ENCODE data around the gene KHDC4.

The KHDC4 gene

DNA sequence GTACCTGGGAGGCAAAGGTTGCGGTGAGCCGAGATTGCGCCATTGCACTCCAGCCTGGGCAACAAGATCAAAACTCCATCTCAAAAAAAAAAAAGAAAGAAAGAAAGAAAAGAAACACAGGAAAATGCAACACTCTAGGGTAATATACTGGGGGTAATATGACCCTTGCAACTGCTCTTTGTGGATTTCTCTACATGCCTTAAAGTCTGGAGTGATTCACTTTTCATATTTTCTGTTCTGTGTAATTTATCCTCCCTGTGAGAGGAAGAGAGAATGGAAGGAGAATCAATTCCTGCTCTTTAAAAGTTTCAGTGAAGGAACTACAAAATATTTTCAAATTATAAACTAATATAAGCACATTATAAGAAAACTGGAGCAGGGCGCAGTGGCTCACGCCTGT, 45.7 kb downstream of the KHDC4 start:
- peak; percentile 36; the same call in 2 of the 3 replicates for ATAC-seq
- no peak for TF ChIP-seq OSR1 (CRISPR knock-in tag; IDR thresholded peaks at IDR 0.05)
- TF ChIP-seq CSDC2 (CRISPR knock-in tag; IDR thresholded peaks at IDR 0.05) = no peak
- TF ChIP-seq CSRNP3 (CRISPR knock-in tag; IDR thresholded peaks at IDR 0.05) = no peak
- TF ChIP-seq ZNF565 (CRISPR knock-in tag; conservative IDR thresholded peaks at IDR 0.05; ENCODE audit: low read depth) = no peak
- TF ChIP-seq, protein P1, sequence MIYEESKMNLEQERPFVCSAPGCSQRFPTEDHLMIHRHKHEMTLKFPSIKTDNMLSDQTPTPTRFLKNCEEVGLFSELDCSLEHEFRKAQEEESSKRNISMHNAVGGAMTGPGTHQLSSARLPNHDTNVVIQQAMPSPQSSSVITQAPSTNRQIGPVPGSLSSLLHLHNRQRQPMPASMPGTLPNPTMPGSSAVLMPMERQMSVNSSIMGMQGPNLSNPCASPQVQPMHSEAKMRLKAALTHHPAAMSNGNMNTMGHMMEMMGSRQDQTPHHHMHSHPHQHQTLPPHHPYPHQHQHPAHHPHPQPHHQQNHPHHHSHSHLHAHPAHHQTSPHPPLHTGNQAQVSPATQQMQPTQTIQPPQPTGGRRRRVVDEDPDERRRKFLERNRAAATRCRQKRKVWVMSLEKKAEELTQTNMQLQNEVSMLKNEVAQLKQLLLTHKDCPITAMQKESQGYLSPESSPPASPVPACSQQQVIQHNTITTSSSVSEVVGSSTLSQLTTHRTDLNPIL (CRISPR knock-in tag; IDR thresholded peaks at IDR 0.05; ENCODE audit: low read depth) = no peak
- TF ChIP-seq PPARA (CRISPR knock-in tag; IDR thresholded peaks at IDR 0.05; ENCODE audit: borderline replicate concordance) = no peak
- no peak for TF ChIP-seq ZNF70 (CRISPR knock-in tag; IDR thresholded peaks at IDR 0.05)
- no peak for TF ChIP-seq GLIS3 (CRISPR knock-in tag; IDR thresholded peaks at IDR 0.05)
- TF ChIP-seq, protein P2, sequence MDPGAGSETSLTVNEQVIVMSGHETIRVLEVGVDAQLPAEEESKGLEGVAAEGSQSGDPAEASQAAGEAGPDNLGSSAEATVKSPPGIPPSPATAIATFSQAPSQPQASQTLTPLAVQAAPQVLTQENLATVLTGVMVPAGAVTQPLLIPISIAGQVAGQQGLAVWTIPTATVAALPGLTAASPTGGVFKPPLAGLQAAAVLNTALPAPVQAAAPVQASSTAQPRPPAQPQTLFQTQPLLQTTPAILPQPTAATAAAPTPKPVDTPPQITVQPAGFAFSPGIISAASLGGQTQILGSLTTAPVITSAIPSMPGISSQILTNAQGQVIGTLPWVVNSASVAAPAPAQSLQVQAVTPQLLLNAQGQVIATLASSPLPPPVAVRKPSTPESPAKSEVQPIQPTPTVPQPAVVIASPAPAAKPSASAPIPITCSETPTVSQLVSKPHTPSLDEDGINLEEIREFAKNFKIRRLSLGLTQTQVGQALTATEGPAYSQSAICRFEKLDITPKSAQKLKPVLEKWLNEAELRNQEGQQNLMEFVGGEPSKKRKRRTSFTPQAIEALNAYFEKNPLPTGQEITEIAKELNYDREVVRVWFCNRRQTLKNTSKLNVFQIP (CRISPR knock-in tag; IDR thresholded peaks at IDR 0.05; ENCODE audit: borderline replicate concordance, low read depth) = no peak
- TF ChIP-seq RARB (CRISPR knock-in tag; IDR thresholded peaks at IDR 0.05) = no peak
- no peak for TF ChIP-seq ZFP30 (CRISPR knock-in tag; IDR thresholded peaks at IDR 0.05)
- TF ChIP-seq, protein P3, sequence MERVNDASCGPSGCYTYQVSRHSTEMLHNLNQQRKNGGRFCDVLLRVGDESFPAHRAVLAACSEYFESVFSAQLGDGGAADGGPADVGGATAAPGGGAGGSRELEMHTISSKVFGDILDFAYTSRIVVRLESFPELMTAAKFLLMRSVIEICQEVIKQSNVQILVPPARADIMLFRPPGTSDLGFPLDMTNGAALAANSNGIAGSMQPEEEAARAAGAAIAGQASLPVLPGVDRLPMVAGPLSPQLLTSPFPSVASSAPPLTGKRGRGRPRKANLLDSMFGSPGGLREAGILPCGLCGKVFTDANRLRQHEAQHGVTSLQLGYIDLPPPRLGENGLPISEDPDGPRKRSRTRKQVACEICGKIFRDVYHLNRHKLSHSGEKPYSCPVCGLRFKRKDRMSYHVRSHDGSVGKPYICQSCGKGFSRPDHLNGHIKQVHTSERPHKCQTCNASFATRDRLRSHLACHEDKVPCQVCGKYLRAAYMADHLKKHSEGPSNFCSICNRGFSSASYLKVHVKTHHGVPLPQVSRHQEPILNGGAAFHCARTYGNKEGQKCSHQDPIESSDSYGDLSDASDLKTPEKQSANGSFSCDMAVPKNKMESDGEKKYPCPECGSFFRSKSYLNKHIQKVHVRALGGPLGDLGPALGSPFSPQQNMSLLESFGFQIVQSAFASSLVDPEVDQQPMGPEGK (CRISPR knock-in tag; IDR thresholded peaks at IDR 0.05; ENCODE audit: borderline replicate concordance) = no peak
- TF ChIP-seq BACH2 (CRISPR knock-in tag; IDR thresholded peaks at IDR 0.05; ENCODE audit: borderline replicate concordance) = no peak
- no peak for TF ChIP-seq TSHZ2 (CRISPR knock-in tag; IDR thresholded peaks at IDR 0.05)
- no peak for TF ChIP-seq TCF4 (CRISPR knock-in tag; IDR thresholded peaks at IDR 0.05; ENCODE audit: borderline replicate concordance)
- TF ChIP-seq TOX (CRISPR knock-in tag; IDR thresholded peaks at IDR 0.05; ENCODE audit: borderline replicate concordance) = no peak
- TF ChIP-seq ZNF8 (CRISPR knock-in tag; IDR thresholded peaks at IDR 0.05) = no peak
- TF ChIP-seq ESRRG (CRISPR knock-in tag; IDR thresholded peaks at IDR 0.05) = no peak

DNA sequence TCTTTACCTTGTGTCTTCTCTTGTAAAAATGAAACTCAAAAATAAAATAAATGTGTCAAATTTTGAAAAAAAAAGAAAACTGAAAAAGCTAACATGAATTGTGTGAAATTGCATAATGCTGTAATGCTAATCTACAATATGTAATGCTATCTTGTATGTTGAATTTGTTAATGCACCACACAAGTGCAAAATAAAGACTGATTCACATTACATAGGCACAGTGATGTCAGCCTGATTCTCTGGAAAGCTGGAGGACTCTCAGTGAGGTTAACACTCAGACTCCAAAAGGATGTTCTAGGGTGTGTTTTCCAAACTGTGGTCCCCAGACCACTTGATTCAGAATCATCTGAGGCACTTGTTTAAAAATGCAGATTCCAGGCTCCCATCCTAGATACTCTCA, 49.2 kb downstream of the KHDC4 start:
- 0 out of 3 replicates have a peak, but pooled peaks have one; percentile 15 for ATAC-seq
- TF ChIP-seq TOX (CRISPR knock-in tag; IDR thresholded peaks at IDR 0.05; ENCODE audit: borderline replicate concordance) (no peak), OSR1 (CRISPR knock-in tag; IDR thresholded peaks at IDR 0.05) (0 out of 2 replicates have a peak, but pooled peaks have one; percentile 6)

DNA sequence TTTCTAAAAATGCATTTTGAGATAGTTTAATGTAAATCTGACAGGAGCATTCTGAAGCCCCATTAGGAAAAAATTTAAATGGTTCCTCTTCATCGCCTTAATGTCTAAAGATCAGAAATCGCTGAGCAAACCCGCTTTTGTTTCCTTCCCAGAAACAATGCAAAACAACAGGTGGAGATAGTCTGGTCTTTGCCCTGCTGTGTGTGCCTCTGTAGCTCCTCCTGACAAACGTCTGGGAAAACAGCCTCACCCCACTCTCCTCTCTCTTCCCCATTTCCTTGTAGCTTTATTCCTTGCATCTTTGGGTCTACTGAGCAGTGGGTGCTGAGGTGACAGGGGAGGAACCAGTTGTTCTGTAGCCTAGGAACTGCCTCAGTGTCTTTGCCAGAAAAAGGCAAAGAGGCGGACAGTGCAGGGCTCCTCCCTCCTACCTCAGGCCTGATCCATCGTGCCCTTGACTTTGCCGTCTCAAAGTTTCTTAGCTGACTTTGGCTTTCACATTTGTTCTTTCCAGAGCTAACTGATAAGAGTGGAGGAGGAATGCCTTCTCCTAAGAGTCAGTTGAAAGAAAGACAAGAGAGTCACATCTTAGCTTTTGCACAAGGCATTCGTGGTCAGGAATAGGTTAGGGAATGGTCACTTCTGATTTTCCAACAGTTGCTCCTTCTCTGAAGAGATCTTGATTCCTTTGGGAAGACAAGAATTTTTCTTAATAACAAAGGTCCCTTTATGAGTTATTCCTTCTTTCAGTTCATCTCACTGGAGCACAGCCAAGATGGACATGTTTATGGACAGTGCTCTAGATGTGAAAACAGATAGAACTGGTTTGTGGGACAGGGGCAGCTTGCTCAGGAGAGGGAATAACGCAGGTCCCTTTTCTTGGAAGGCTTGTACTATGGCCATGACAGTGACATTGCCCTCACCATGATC, 49.9 kb downstream of the KHDC4 start:
- peak; percentile 15 for ATAC-seq
- TF ChIP-seq PPARA (CRISPR knock-in tag; IDR thresholded peaks at IDR 0.05; ENCODE audit: borderline replicate concordance) = no peak
- TF ChIP-seq CSDC2 (CRISPR knock-in tag; IDR thresholded peaks at IDR 0.05) = no peak

Data from SK-N-SH treated with all-trans-retinoic acid at 6 μM for 48 hours (cell line).